Activated CD4-positive, CD25-positive, alpha-beta regulatory T cell (primary cell): ENCODE results near the gene SMLR1.

ENCODE experiments used
- DNase-seq, 4 experiments: peaks; one replicate each; lab custom pipeline; 2025; lab: John Stamatoyannopoulos, UW

SMLR1 gene

DNA sequence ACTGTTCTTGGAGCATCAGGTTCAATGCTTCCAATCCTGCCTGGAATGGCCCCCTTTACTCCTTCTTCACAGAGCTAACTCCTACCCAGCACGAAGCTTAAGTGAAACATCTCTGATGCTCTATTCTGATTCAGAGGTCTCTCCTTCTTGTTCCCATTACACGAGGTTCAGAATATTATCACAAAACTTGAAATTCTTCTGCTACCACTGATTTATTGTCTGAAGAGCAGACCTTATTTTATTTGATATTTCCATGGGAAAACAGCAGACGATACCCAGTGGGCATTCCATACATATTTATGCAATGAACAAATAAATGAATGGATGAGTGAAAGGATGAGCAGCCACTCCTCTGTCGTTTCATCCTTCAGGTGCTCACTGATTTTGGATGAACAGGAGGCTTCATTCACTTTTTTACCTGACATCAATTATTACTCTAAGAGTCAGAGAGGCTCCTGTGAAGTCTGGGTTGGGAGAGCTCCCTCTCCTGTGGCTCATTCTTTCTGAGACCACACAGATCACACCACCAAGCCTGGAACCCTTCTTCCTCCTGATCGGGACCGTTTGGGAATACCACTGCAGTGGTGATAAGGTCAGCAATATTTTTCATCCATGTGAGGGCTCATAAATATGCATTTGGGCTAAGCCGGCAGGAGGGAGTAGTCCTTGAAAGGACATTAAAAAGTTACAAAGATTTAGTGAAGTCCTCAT, 25.8 kb downstream of the SMLR1 start:
- DNase-seq, result no peak

DNA sequence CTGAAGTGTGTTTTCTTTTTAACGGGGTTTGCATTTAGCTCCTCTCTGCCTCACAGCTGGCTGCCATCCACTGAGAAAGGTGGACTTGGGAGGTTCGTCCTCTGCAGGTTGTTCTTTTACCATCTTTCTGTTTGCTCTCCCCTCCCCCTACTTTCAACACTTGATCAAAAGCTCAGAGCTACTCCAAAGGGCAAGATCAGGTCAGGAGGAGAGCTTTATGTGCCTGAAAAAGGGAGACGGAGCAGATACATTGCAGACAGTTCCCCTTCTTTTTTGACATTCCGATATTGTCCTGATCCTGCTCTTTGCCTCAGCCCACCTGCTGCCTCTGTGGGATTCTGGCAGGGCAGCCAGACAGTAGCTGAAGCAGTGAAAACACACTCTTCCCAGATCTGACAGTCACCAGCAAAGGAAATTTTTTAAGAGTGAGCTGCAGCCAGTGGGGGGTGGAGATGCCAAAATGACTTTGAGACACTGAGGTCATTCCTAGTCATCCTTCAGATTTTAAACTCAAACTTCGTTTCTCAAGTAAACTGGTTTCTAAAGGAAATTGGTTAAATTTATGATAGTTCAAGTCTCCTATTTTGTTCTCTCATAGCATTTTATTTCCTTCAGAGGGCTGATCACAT, 26.5 kb downstream of the SMLR1 start:
- DNase-seq, result no peak

DNA sequence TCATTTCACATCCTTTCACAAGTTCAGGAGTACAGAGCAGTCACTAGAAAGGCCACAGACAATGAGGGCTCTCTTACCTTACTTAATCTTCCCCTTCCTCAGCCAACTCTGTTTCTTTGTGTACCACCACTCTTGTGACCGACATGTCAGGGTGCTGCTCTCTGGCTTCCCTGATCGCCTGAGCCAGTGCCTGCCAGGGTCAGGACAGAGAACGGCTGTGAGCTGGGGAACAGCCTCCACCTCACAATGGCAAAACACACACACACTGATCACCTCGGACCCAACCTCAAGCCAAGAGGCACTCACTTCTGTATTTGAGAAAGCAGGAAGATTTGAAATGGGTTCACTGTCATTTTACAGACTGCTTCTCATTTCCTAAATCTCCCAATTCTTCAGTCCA, 30.8 kb downstream of the SMLR1 start:
- no peak for DNase-seq

DNA sequence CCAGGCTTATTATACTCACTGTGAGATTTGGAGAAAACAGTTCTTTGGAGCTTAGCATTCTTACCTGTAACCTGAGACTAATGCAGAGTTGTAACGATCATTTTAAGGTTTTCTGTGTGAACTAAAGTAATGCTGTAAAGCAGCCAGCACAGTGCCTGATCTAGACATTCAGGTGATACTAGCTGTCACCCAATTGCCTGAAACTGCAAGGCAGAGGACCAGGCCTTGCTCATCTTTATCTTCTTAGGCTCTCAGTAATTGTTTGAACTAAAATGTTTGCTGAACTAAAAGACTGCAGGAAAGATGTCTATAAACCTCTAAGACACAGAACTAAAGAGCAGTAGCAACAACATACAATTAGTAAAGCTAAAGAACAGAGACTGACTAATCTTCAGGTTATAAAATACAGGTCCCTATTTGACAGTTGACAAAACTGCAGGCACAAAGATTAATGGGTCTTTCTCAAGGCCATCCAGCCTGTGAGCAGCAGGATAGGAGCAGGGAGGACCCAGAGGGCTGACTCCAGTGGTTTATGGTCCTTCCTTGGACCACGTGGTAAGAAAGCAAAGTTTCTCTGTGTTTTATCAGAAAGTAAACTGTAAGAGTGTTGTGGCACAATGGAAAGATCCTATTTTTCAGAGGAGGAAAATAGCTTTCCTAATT, 31.4 kb downstream of the SMLR1 start:
- DNase-seq, result no peak

DNA sequence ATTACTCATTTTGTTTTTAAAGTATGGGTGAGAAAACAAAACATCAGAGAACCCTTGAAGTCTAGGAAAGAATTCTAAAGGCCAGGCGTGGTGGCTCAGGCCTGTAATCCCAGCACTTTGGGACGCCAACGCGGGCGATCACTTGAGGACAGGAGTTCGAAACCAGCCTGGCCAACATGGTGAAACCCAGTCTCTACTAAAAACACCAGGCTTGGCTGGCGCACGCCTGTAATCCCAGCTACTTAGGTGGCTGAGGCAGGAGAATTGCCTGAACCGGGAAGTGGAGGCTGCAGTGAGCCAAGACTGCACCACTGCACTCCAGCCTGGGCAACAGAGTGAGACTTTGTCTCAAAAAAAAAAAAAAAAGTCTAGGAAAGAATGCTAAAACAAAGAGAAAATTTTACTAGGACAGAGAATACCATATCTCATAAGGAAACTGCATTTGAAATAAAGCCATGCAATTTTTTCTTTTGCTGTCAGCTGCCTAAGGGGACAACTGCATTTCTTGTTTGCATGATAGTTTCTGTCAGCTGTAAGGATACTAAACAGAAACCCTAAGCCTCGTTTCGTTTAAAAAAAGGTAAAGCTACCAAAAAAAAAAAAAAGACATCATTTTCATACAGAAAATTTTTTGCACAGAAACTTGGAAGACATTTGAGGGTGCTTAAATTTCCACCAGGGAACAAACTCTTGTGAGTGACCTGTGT, 32.1 kb downstream of the SMLR1 start:
- DNase-seq, result no peak

DNA sequence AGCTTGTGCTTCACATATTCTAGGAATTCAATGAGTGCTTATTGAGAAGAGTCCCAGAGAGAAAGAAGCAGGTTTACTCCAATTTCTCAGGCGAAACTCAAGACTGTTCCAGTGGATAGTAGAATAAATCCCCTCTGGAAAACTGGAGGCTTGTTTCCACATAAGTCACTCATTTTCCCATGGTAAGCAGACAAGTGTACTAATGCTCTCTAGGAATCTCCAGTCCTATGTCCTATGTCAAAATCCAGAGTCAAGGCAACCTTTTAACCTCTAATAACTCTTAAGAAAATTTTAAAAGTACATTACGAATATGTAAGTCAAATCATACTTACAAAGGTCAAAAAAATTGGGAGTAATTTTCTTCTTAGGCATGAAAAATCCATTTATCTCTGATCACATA, 35.2 kb downstream of the SMLR1 start:
- DNase-seq, result no peak

DNA sequence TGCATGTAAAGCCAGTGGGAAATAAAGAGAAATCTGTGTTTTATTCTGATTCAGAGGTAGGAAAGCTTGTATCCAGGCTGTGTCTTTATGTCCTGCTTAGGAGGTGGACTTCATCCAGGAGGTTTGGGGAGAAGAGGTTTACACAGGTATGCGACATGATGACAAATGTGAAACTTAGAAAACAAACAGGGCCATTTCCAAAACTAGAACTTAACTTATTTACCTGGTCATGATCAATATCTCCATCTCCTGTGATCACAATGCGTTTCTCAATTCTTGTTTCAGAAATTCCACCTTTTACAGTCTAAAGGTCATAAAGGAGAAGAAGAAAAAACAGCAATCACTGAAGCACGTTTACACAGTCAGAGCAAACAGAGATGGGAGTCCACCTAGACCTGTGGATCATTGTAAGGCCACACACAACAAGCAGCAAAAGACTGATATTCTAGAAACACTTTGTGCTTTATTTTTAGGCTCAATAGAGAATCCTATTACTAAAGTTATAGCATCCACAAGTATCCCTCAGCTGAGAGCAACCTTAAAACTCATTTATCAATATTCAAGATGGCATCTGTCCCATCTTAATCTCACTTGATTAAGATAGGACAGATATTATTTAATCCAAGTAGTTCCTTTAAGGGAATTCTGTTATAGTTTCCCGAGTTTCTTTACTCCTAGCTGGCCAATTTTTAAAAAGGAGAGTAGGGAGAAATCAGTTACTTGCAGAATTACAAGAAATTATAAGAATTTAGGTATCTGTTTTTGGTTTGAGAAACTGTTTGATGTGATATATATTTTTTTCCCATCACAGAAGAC, 36.4 kb downstream of the SMLR1 start:
- no peak for DNase-seq

DNA sequence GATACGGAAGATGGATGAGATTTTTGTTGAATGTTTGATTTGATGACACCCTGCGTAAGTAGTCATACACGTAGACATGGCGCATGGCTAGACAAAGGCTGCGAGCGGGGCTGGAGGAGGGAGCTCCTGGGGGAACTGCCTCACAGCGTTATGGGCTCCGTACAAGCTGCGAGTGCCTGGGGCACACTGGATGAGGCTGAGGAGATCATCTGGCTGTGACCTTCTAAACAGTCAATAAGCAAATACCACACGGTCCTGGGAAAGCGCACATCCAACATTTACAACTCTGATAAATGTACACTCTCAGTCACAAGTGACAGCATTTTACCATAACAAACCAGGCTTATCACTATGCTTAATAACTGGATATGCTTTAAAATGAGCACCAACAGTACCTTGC, 37.1 kb downstream of the SMLR1 start:
- no peak for DNase-seq

DNA sequence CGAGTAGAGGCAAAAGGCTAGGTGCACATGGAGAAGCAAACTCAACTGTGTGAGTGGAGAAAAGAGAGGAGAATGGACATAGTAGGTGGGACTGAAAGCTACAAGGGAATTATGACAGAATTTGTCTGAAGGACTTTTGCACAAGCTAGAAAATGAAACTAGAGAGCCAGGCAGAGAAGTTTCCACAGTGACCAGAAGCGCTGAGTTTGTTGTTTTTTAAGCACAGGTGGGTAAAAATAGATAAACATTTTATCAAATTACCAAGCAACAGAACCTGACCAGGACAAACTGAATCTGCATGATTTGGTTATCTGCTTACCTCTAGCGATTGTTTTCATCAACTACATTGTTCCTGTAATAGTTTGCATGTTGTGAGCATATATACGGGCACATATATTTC, 38.6 kb downstream of the SMLR1 start:
- no peak for DNase-seq

DNA sequence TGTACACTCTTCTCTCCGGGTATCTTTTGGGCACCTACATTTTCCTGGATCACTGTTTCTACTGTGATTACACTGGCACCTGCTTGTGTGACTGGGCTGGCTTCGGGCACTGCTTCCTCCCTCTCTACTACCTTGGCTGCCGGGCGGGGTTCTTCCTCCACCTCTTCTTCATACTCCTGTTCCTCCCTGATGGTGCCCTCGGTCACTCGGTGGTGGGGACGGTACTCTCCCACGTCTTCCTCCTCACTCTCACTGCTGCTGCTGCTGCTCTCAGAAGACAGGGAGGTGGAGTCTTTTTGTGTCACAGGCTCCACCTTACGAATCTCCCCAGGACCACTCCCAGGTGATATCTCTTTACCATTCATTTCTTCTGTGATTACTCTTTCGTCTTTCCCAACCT, 42.5 kb downstream of the SMLR1 start:
- DNase-seq, result no peak

DNA sequence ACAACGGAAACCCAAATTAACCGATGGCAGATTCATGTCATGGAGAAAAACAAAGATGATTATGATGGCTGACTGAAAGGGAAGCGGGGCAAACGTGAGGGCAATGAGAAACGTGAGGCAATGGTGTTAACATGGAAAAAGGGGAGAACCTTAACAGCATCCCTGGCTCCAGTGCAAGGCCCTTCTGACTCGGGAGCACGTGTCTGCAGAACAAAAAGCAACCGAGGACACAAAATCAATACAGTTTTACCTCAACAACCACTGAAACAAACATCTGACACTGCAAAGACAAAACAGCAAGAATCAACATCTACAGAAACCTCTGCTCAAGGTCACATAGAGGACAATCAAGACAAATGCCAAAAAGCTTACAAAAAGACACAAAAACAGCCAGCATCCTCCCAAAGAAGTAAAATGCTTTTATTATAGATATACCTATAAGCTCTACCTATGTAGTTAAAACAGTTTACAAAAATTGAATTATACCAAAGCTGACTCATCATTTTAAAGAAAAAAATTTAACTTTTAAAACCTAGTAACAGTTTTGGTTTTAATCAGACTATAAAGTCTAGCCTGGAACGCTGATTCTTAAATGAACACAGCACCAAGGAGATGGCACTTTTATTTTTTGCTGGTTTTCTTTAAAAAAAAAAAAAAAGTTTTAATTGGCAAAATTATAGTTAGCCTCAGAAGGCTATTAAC, 43.1 kb downstream of the SMLR1 start:
- no peak for DNase-seq

DNA sequence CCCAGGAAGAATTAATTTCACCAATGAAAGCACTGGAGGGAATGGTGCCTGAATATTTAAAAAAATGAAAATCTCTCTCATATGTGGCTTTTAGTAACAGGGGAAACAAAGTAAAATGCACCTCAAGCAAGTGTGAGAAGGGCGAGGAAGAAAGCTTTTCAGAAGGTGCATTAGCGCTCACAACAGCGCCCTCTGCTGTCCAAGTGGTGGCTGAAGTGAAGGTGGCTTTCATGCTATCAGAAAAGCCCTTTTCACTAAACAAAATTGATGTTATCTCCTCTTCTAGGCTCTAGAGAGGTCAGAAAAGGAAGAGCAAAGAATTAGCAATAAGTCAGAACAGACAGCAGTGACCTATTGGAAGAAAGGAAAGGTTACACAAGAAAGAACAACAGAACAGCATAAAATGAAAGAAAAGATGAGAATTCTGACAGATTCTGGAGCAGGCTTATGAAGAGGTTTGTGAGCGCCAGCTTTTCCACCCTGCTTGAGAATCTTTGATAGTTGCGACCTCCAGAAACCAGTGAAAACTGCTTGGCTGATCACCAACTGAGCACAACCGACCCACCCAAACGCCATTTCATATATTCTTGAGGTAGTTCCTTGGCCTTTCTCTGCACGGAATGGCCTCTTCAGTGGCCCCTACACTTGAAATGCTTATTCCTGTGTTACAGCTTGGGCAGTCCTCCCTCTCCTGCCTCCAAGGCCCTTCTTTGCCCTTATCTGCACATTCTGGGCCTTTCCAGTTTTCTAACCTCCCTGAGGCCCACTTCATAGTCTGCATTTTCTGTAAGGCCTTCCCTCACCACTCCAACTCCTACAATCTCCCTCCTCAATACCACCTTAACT, 45.3 kb downstream of the SMLR1 start:
- peak; percentile 36 to 63 (median 38) for DNase-seq

DNA sequence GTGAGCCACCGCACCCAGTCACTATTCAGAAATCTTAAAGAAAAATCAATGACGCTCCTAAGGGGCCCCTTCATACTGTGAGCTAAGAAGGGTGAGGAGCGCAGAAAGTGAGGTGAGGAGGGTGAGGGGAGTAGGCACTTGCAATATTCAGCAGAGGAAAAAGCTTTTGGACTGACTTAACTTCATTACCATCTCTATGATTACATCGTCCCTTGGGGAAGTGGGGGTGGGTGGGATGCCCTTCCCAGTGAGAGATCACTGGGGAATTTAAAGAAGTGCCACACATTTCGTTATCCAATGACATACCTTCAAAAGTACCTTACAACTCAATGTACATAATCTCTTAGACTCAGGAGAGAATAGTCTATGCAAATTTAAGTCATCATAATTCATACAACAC, 46.5 kb downstream of the SMLR1 start:
- DNase-seq, result no peak

DNA sequence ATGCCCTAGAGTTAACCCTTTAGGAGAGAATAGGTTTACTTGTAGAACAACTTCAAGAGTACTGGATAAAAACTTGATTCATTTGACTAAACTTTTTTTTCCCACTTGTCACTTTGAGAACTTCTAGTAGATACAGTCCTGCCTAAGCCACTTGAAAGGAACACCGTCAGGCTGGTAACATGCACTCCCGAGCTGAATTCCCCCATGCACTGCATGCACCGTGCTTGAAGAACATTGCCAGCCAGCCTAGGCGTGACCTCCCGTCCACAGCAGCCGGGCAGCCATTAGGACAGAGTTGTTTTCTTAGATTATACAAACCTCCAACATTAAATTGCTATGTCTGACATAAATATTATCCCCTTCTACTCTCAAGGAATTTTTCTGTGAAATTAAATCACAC, 52.6 kb downstream of the SMLR1 start:
- DNase-seq, result no peak

DNA sequence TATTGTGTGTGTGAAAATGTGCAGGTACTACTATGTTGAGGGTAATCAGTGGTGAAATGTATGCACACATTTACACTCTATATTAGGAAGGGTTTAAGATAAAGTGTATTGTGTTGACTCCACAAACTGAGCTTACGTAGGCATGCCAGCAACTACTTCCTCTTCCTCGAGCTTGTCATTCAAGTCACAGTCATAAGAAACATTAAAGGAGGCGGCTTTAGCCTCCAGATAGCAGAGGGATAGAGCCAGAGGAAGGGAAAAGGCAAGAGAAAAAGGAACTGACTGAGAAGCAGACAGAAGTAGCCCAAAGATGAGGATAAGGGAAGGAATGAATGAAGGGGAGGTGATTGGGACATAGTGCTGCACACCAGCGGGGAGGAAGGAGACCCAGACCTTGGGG, 55.2 kb downstream of the SMLR1 start:
- no peak for DNase-seq

DNA sequence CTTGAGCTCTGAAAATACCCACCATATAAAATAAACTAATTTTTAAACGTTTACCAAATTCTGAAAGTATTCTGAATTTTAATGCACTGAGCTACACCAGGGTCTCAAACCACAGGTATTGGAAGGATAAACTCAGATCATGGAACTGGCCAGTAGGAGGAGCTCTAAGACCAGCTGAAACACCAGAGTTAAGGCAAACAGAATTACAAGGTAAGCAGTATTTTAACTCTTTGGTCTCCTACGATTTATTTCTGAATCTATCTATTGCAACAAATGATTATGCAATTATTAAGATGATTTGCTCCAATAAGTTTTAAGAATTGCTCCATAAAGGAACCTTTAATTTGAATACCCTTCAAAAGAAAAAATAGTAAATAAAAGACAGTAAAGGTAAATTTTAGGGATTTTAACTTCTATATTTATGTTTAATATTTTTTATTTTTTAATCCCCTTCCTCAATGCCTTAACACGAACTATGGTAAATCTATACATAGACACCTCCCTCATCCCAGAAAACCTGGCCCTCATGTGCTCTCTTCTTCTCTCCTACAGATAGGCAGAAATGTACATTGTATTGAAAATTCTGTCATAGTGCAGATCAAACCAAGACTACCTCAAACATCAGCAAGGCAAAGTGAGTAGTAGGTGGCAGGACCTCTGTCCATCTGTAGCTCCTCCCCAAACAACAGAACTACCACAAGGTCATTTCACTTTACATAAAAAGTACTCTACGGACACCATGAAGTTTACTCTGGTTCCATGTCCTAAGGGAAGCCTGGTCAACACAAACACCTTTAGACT, 58.4 kb downstream of the SMLR1 start:
- DNase-seq, result peak; percentile 21 to 61 (median 44)
